Measurements from ENCODE around the gene PPWD1.

DNA sequence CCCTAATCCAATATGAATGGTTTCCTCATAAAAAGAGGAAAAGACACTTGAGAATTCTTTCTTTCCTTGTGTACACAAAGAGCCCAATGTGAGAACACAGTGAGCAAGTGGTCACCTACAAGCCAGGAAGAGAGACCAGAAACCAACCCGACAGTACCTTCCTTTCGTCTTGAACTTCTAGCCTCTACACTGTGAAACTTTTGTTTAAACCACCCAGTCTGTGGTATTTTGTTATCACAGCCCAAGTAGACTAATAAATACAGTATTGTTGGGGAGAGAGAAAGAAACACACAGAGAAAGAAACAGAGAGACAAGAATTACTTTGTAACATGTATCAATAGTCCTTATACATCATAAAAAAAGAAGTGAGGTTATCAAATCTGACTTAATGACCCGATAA lies 37.4 kb upstream of the PPWD1 start:
- TF ChIP-seq, protein P1, sequence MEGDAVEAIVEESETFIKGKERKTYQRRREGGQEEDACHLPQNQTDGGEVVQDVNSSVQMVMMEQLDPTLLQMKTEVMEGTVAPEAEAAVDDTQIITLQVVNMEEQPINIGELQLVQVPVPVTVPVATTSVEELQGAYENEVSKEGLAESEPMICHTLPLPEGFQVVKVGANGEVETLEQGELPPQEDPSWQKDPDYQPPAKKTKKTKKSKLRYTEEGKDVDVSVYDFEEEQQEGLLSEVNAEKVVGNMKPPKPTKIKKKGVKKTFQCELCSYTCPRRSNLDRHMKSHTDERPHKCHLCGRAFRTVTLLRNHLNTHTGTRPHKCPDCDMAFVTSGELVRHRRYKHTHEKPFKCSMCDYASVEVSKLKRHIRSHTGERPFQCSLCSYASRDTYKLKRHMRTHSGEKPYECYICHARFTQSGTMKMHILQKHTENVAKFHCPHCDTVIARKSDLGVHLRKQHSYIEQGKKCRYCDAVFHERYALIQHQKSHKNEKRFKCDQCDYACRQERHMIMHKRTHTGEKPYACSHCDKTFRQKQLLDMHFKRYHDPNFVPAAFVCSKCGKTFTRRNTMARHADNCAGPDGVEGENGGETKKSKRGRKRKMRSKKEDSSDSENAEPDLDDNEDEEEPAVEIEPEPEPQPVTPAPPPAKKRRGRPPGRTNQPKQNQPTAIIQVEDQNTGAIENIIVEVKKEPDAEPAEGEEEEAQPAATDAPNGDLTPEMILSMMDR (IDR thresholded peaks at IDR 0.05; ENCODE audit: low read length) = no peak
- TF ChIP-seq EZH2 (IDR thresholded peaks at IDR 0.05; ENCODE audit: borderline replicate concordance, low read length) = no peak
